PC-9 (cell line): ENCODE results near the gene HSBP1L1. TPM values are rescaled to one million over a fixed set of nuclear protein-coding genes. Genes with fewer than 3 reads are reported as not detected.
"Not testable (repeated sequence)": the region's sequence is repeated elsewhere in the genome, so short reads cannot be mapped to it uniquely, and the experiment has no call there.

ENCODE experiments used
- BruUV-seq: library from RNA; stranded (reverse); fragments of 400-500 nt; replicated peaks from 2 replicates; lab custom pipeline; 2021; lab: Mats Ljungman, UMichigan
- CTCF ChIA-PET: fragments of 300-600 bp; sonication (Branson Sonifier 250); formaldehyde crosslinking; loops from one replicate; lab custom pipeline; 2022; ENCODE audit warnings: antibody characterized with exemption; lab: Charles Lee
- POLR2A ChIA-PET: fragments of 300-600 bp; sonication (Branson Sonifier 250); formaldehyde crosslinking; loops from one replicate; lab custom pipeline; 2022; ENCODE audit warnings: antibody characterized with exemption; ENCODE audit not compliant: unreplicated experiment; lab: Charles Lee
- DNase-seq, 2 experiments: peaks; one replicate each; pipeline versions ENCODE4 v3.0.0 to v3.0.0-alpha.2; 2015 to 2022; ENCODE audit warnings: mixed read lengths in 1 of 2
- H2AFZ ChIP-seq: fragments of 200-600 bp; sonication (generic); 2 replicates; pipeline ENCODE4 v1.8.1; 2017; ENCODE audit warnings: antibody characterized with exemption
- H3F3A ChIP-seq: fragments of 200-600 bp; sonication (generic); 2 replicates; pipeline ENCODE4 v1.8.1; 2017; ENCODE audit warnings: antibody characterized with exemption, mild to moderate bottlenecking, low read depth; ENCODE audit not compliant: insufficient read depth
- H3K27ac ChIP-seq: fragments of 200-600 bp; sonication (generic); 2 replicates; pipeline ENCODE4 v1.6.1; 2016; ENCODE audit warnings: mixed run types
- H3K27me3 ChIP-seq: fragments of 200-600 bp; sonication (generic); 2 replicates; pipeline ENCODE4 v1.6.1; 2016; ENCODE audit warnings: low read depth, mixed run types; ENCODE audit not compliant: insufficient read depth
- H3K36me3 ChIP-seq: fragments of 200-600 bp; sonication (generic); 2 replicates; pipeline ENCODE4 v1.6.1; 2016; ENCODE audit warnings: low read depth, mixed run types
- H3K4me1 ChIP-seq: fragments of 200-600 bp; sonication (generic); replicated peaks from 2 replicates; pipeline ENCODE4 v1.6.1; 2016; ENCODE audit warnings: mixed run types; ENCODE audit not compliant: insufficient read depth
- H3K4me2 ChIP-seq: fragments of 200-600 bp; sonication (generic); 2 replicates; pipeline ENCODE4 v1.6.1; 2017; ENCODE audit warnings: mixed run types
- H3K4me3 ChIP-seq: fragments of 200-600 bp; sonication (generic); 2 replicates; pipeline ENCODE4 v1.6.1; 2016; ENCODE audit warnings: mixed run types
- H3K79me2 ChIP-seq: fragments of 200-600 bp; sonication (generic); 2 replicates; pipeline ENCODE4 v1.6.1; 2017; ENCODE audit warnings: low read depth, mixed run types
- H3K9me2 ChIP-seq: fragments of 200-600 bp; sonication (generic); 2 replicates; pipeline ENCODE4 v1.8.1; 2017; ENCODE audit warnings: mild to moderate bottlenecking; ENCODE audit not compliant: insufficient read depth
- H3K9me3 ChIP-seq: fragments of 200-600 bp; sonication (generic); 2 replicates; pipeline ENCODE4 v1.8.1; 2016; ENCODE audit warnings: low read depth; ENCODE audit not compliant: insufficient read depth
- H4K20me1 ChIP-seq: fragments of 200-600 bp; sonication (generic); 2 replicates; pipeline ENCODE4 v1.8.1; 2017; ENCODE audit not compliant: insufficient read depth
- EZH2 ChIP-seq: fragments of 200-600 bp; sonication (generic); IDR thresholded peaks from 2 replicates; pipeline ENCODE4 v1.8.0; 2017; ENCODE audit warnings: antibody characterized with exemption, low read depth
- intact Hi-C: fragments of 100-400 bp; cut with micrococcal nuclease; formaldehyde crosslinking; loops from one replicate; pipeline ENCODE4 v1.10.0; 2022; ENCODE audit not compliant: unreplicated experiment
- total RNA-seq: library from RNA; stranded (reverse); gene quantifications from 2 replicates; pipeline ENCODE4 v1.2.3, GENCODE V29; 2021
- TF ChIP-seq, protein P1 (sequence below): fragments of 200-600 bp; sonication (generic); conservative IDR thresholded peaks from 2 replicates; pipeline ENCODE4 v1.6.1; 2017; ENCODE audit warnings: mixed run types, antibody characterized with exemption, mild to moderate bottlenecking, moderate library complexity

HSBP1L1 gene
- total RNA-seq, 1 experiment from 2014 or later: 41.5 TPM

DNA sequence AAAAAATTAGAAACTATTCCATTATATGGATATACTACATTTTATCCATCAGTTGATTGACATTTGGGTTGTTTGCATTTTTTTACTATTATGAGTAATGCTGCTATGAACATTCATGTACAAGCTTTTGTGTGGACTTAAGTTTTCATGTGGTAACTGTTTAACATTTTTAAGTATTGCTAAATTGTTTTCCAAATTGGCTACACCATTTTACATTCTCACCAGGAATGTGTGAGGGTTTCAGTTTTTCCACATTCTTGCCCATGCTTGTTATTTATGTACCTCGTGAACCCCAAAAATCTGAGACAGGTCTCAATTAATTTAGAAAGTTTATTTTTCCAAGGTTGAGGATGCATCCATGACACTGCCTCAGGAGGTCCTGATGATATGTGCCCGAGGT, 27.1 kb downstream of the HSBP1L1 start:
- peaks cover 15% of the 10 kb centered on the region for H3K4me1 ChIP-seq
- CTCF ChIA-PET: no interaction called here
- H3K9me2 ChIP-seq: no peaks in the 10 kb centered on the region
- H3F3A ChIP-seq: peaks cover 18% of the 10 kb centered on the region
- no peak for DNase-seq
- H4K20me1 ChIP-seq: peaks cover 14% of the 10 kb centered on the region
- TF ChIP-seq EZH2: no peak
- TF ChIP-seq, protein P1, sequence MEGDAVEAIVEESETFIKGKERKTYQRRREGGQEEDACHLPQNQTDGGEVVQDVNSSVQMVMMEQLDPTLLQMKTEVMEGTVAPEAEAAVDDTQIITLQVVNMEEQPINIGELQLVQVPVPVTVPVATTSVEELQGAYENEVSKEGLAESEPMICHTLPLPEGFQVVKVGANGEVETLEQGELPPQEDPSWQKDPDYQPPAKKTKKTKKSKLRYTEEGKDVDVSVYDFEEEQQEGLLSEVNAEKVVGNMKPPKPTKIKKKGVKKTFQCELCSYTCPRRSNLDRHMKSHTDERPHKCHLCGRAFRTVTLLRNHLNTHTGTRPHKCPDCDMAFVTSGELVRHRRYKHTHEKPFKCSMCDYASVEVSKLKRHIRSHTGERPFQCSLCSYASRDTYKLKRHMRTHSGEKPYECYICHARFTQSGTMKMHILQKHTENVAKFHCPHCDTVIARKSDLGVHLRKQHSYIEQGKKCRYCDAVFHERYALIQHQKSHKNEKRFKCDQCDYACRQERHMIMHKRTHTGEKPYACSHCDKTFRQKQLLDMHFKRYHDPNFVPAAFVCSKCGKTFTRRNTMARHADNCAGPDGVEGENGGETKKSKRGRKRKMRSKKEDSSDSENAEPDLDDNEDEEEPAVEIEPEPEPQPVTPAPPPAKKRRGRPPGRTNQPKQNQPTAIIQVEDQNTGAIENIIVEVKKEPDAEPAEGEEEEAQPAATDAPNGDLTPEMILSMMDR: no peak
- intact Hi-C loops: no loop called here
- no peak overlapping the region for H3K4me2 ChIP-seq
- H3K27ac ChIP-seq: no peak overlapping the region
- H3K9me3 ChIP-seq: no peaks in the 10 kb centered on the region
- POLR2A ChIA-PET: no interaction called here
- no peaks in the 10 kb centered on the region for H3K36me3 ChIP-seq
- H3K79me2 ChIP-seq: peaks cover 23% of the 10 kb centered on the region
- no peak overlapping the region for H2AFZ ChIP-seq
- H3K4me3 ChIP-seq: no peak overlapping the region
- BruUV-seq: no TSS peak
- H3K27me3 ChIP-seq: 0 out of 2 replicates have a peak, but pooled peaks cover 3% of the 10 kb centered on the region

DNA sequence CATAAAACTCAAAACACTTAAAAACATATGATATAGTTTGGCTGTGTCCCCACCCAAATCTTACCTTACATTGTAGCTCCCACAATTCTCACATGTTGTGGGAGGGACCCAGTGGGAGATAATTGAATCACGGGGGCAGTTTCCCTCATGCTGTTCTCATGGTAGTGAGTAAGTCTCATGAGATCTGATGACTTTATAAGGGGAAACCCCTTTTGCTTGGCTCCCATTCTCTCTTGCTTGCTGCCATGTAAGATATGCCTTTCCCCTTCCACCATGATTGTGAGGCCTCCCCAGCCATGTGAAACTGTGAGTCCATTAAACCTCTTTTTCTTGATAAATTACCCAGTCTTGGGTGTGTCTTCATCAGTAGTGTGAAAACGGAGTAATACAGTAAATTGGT, 35.3 kb downstream of the HSBP1L1 start:
- H3K27ac ChIP-seq, H3K9me2 ChIP-seq, H3K4me1 ChIP-seq, H3K27me3 ChIP-seq, H3K36me3 ChIP-seq, H3F3A ChIP-seq, H3K4me3 ChIP-seq, H3K4me2 ChIP-seq, POLR2A ChIA-PET, DNase-seq, H2AFZ ChIP-seq, H3K79me2 ChIP-seq, intact Hi-C loops, CTCF ChIA-PET, BruUV-seq, H3K9me3 ChIP-seq, H4K20me1 ChIP-seq: not testable (repeated sequence)

DNA sequence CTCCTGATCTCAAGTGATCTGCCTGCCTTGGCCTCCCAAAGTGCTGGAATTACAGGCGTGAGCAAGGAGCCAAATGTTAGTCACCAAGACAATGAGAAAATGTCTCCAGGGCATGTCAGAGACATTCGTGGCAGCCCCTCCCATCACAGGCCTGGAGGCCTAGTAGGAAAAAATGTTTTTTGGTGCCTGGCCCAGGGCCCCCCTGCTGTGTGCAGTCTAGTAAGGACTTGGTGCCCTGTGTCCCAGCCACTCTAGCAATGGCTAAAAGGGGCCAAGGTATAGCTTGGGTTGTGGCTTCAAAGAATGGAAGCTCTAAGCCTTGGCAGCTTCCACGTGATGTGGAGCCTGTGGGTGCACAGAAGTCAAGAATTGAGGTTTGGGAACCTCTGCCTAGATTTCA, 36.4 kb downstream of the HSBP1L1 start:
- BruUV-seq: no TSS peak
- no peaks in the 10 kb centered on the region for H3K79me2 ChIP-seq
- no peaks in the 10 kb centered on the region for H3F3A ChIP-seq
- H3K27ac ChIP-seq: no peak overlapping the region
- ChIA-PET CTCF (no interaction called here), POLR2A (no interaction called here)
- no peaks in the 10 kb centered on the region for H4K20me1 ChIP-seq
- H2AFZ ChIP-seq: no peak overlapping the region
- H3K9me3 ChIP-seq: no peaks in the 10 kb centered on the region
- H3K9me2 ChIP-seq: no peaks in the 10 kb centered on the region
- no peaks in the 10 kb centered on the region for H3K36me3 ChIP-seq
- no peak for TF ChIP-seq EZH2
- TF ChIP-seq, protein P1: no peak
- intact Hi-C loops: no loop called here
- 0 out of 2 replicates have a peak, but pooled peaks cover 3% of the 10 kb centered on the region for H3K27me3 ChIP-seq
- no peak for DNase-seq
- H3K4me3 ChIP-seq: no peak overlapping the region
- H3K4me1 ChIP-seq: no peaks in the 10 kb centered on the region
- H3K4me2 ChIP-seq: no peak overlapping the region

DNA sequence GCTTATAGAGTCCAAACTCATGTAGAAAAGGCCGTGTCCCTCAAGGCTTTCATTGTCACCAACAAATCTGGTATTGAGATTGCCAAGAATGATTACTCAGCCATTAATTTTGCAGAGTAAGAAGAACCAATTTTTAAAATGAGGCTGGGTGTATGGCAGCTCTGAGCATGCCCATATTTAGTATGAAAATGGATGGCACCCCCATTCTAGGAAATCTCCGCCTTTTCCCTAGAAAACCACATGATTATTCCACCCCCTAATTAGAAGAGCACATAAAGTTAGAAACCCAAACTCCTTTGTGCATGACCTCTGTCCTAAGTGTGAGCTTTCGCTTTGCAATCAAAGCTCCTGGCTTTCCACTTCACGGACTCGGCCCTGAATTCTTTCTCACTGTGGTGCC, 38.0 kb downstream of the HSBP1L1 start:
- Histone ChIP-seq H3K36me3 (no peaks in the 10 kb centered on the region), H3K4me1 (no peaks in the 10 kb centered on the region), H3K9me2 (no peaks in the 10 kb centered on the region), H3K4me3 (no peak overlapping the region), H4K20me1 (no peaks in the 10 kb centered on the region), H2AFZ (no peak overlapping the region), H3K4me2 (no peak overlapping the region), H3K79me2 (no peaks in the 10 kb centered on the region), H3K9me3 (no peaks in the 10 kb centered on the region), H3F3A (no peaks in the 10 kb centered on the region), H3K27me3 (no peaks in the 10 kb centered on the region), H3K27ac (no peak overlapping the region)
- CTCF ChIA-PET: no interaction called here
- DNase-seq: no peak
- BruUV-seq: no TSS peak
- intact Hi-C loops: no loop called here
- POLR2A ChIA-PET: no interaction called here
- TF ChIP-seq EZH2: no peak
- TF ChIP-seq, protein P1: no peak
